ENCODE data around the gene LTBP2.

GRCh38 chr14:74582910-74583581 is 29.0 kb downstream of the LTBP2 start:
- no peak for TF ChIP-seq CTCF (IDR thresholded peaks at IDR 0.05; ENCODE audit: poor library complexity, severe bottlenecking)
- no peak for TF ChIP-seq RAD21 (conservative IDR thresholded peaks at IDR 0.05)
- TF ChIP-seq EZH2 (IDR thresholded peaks at IDR 0.05; ENCODE audit: borderline replicate concordance, insufficient read depth, low read length, poor library complexity, severe bottlenecking): no peak
- TF ChIP-seq EP300 (conservative IDR thresholded peaks at IDR 0.05; ENCODE audit: poor library complexity, severe bottlenecking): no peak
- no peak for TF ChIP-seq MXI1 (conservative IDR thresholded peaks at IDR 0.05; ENCODE audit: poor library complexity, severe bottlenecking)
- TF ChIP-seq POLR2AphosphoS5 (IDR thresholded peaks at IDR 0.05): no peak

All from neural cell (in vitro differentiated cells).